Esophagus squamous epithelium (tissue), 5 donors: Measurements from ENCODE around the gene CYB5R4. TPM values are rescaled to one million over a fixed set of nuclear protein-coding genes. Genes with fewer than 3 reads are reported as not detected.
A peak's percentile ranks its signal among the peaks of the same experiment; 100 is the strongest.

Experiments used
- DNase-seq: peaks from one replicate; lab custom pipeline; 2025; lab: John Stamatoyannopoulos, UW
- H3K27ac ChIP-seq, 4 donors: fragments of 200-600 bp; sonication (generic); one replicate each; pipeline ENCODE4 v1.5.1; 2016 to 2019; ENCODE audit warnings: mild to moderate bottlenecking in 1 of 4
- H3K27me3 ChIP-seq, 4 donors: fragments of 200-600 bp; sonication (generic); 1 replicate in 3 of 4; 2 replicates in 1 of 4; pipeline versions ENCODE4 v1.5.1 to v1.6.0; 2017 to 2021; ENCODE audit warnings: antibody characterized with exemption in 1 of 4
- H3K36me3 ChIP-seq, 3 donors: fragments of 200-600 bp; sonication (generic); one replicate each; pipeline ENCODE4 v1.5.1; 2016 to 2019
- H3K4me1 ChIP-seq, 3 donors: fragments of 200-600 bp; sonication (generic); one replicate each; pipeline ENCODE4 v1.5.1; 2017 to 2019
- H3K4me3 ChIP-seq, 4 donors: fragments of 200-600 bp; sonication (generic); 1 replicate in 3 of 4; 2 replicates in 1 of 4; pipeline ENCODE4 v1.5.1; 2016 to 2019; ENCODE audit warnings: mild to moderate bottlenecking in 2 of 4, moderate library complexity in 1 of 4
- H3K9me3 ChIP-seq, 3 donors: fragments of 200-600 bp; sonication (generic); one replicate each; pipeline ENCODE4 v1.5.1; 2016 to 2019
- CTCF ChIP-seq, 6 experiments: fragments of 450-650 bp in 4 of 6; fragments of 200-600 bp in 2 of 6; sonication (generic) in 2 of 6; IDR thresholded peaks; one replicate each; pipeline ENCODE4 v1.5.1; 2016 to 2019; ENCODE audit warnings: antibody characterized with exemption in 6 of 6, mild to moderate bottlenecking in 4 of 6, moderate library complexity in 4 of 6
- POLR2A ChIP-seq, 4 donors: fragments of 450-650 bp; IDR thresholded peaks; one replicate each; pipeline ENCODE4 v1.6.1; 2017; ENCODE audit warnings: antibody characterized with exemption in 4 of 4, mild to moderate bottlenecking in 4 of 4, moderate library complexity in 3 of 4
- WGBS, 2 donors: methylation state at CpG; one replicate each; pipeline ENCODE4 v1.1.5; 2018; 5-methylcytosine and 5-hydroxymethylcytosine counted together
- intact Hi-C: fragments of 100-400 bp; cut with DNase I; formaldehyde crosslinking; loops from one replicate; pipeline ENCODE4 v1.15.0; 2022
- total RNA-seq, 4 donors: library from RNA; depleted of rRNA; stranded (reverse); fragments of >200 nt; gene quantifications; one replicate each; pipeline ENCODE4 v1.1.0, GENCODE V29; 2016
- donor health status: DM: yes; HTN: yes; CAD: no.

The CYB5R4 gene
- total RNA-seq, 4 donors from 2014 or later: 9.2 to 32.7 (median 14.2) TPM

DNA sequence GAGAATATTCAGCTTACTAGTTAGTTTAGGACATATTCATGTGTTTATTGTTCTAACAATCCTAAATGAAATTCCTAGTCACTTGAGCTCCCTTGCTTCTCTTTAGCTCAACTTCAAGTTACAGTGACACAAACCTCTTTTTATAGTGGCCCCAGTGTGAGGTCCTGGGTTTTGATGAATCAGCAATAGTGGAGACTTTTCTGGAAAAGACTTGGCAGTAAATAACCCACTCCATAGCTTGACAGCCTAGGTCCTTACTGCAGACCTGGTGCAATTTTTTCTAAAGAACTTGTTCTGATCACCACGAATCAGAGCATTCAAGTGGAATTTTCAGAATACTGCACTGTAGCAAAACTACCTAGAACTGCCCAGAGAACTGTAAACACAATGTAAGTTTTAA is 13.2 kb upstream of the CYB5R4 start:
- Histone ChIP-seq H3K27me3 (peaks cover 0 to 6% (median 0%) of the 10 kb centered on the region in 4 donors), H3K9me3 (no peaks in the 10 kb centered on the region), H3K4me1 (no peaks in the 10 kb centered on the region), H3K27ac (no peak overlapping the region), H3K4me3 (no peak overlapping the region), H3K36me3 (no peaks in the 10 kb centered on the region)
- intact Hi-C loops: no loop called here
- DNase-seq: no peak
- TF ChIP-seq POLR2A (IDR thresholded peaks at IDR 0.05) (no peak), CTCF (IDR thresholded peaks at IDR 0.05) (no peak)
- WGBS, 2 donors: 18 to 25% methylated on average over 1 of the region's 1 CpG

GRCh38 chr6:83847179-83847578 is 12.3 kb upstream of the CYB5R4 start:
- DNase-seq: no peak
- H3K9me3 ChIP-seq: no peaks in the 10 kb centered on the region
- no peak overlapping the region for H3K27ac ChIP-seq
- H3K36me3 ChIP-seq: no peaks in the 10 kb centered on the region
- intact Hi-C loops: no loop called here
- no peak overlapping the region for H3K4me3 ChIP-seq
- peaks cover 0 to 13% (median 0%) of the 10 kb centered on the region in 4 donors for H3K27me3 ChIP-seq
- no peak for TF ChIP-seq CTCF (IDR thresholded peaks at IDR 0.05)
- TF ChIP-seq POLR2A (IDR thresholded peaks at IDR 0.05): no peak
- no peaks in the 10 kb centered on the region for H3K4me1 ChIP-seq

DNA sequence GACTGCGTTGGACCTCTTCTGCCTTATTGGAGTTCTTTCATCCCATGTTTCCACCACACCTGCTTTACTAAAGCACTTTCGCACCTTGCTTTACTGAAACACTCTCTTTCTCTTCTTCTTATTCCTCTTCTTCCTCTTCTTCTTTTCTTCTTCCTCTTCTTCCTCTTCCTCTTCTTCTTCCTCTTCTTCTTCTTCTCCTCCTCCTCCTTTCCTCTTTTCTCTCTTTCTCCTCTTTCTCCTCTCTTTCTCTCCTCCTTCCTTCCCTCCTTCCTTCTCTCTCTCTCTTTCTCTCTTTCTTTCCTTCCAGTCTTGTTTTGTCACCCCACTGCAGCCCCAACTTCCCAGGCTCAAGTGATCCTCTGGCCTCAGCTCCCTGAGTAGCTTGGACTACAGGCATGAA is 10.4 kb upstream of the CYB5R4 start:
- Histone ChIP-seq H3K9me3 (no peaks in the 10 kb centered on the region), H3K36me3 (no peaks in the 10 kb centered on the region), H3K4me3 (no peak overlapping the region), H3K27me3 (peaks cover 0 to 33% (median 0%) of the 10 kb centered on the region in 4 donors), H3K27ac (no peak overlapping the region), H3K4me1 (peaks cover 9 to 18% (median 11%) of the 10 kb centered on the region in 3 donors)
- intact Hi-C loops: no loop called here
- WGBS, 2 donors: 80 to 82% methylated on average over 2 of the region's 2 CpGs
- TF ChIP-seq CTCF (IDR thresholded peaks at IDR 0.05) (no peak), POLR2A (IDR thresholded peaks at IDR 0.05) (no peak)
- DNase-seq: no peak

DNA sequence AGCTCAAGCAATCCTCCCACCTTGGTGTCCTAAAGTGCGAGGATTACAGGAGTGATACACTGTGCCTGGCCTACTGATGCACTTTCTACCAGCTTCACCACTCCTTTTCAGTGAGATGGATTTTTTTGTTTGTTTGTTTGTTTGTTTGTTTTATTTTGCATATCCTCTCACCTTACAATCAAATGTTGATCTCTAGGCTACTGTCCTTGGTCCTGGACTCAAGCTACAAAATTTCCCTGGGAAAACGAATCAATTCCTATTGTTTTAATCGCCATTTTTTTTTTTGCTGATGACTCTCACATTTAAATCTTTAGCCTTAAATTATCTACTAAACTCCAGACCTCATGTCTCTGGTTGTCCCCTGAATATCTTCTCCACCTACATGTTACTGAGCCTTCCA is 9.9 kb upstream of the CYB5R4 start:
- TF ChIP-seq CTCF (IDR thresholded peaks at IDR 0.05) (no peak), POLR2A (IDR thresholded peaks at IDR 0.05) (no peak)
- Histone ChIP-seq H3K4me3 (no peak overlapping the region), H3K9me3 (no peaks in the 10 kb centered on the region), H3K27ac (no peak overlapping the region), H3K4me1 (peaks cover 11 to 19% (median 11%) of the 10 kb centered on the region in 3 donors), H3K27me3 (peaks cover 0 to 38% (median 0%) of the 10 kb centered on the region in 4 donors), H3K36me3 (no peaks in the 10 kb centered on the region)
- 63 to 83% methylated on average over 3 of the region's 3 CpGs for WGBS, 2 donors
- intact Hi-C loops: no loop called here
- DNase-seq: no peak

DNA sequence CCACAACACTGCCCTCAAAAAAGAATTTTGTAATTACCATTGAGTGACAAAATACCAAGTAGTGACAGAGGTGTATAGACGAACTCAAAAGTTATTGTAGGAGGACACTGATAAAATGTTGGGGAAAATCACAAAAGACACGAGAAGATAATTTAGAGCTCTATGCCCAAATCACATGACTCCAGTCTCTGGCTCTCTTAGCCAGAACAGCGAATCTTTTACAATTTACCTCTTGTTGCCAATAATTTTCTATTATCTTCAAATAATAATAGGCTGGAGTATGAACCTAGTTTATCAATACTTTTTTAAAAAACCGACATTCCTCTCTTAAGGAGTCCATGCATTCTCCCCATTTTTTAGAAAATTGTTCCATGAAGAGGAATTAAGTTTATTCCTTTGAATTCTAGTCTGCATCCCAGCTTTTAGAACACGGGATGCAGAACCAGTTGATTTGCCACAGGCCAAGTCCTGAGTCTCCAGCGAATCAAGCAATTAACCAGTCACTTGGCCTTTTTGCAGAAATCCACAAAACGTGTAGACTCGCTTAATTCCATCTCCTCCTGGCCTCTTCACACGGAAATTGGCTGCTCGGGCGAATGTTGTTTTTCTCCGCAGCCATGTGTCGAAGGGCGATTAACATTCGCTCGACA is 6.8 kb upstream of the CYB5R4 start:
- 16% methylated on average over 10 to 16 of the region's 16 CpGs for WGBS, 2 donors
- peak overlapping the region; percentile 29 to 66 (median 50) for H3K4me3 ChIP-seq
- DNase-seq: no peak
- H3K36me3 ChIP-seq: no peaks in the 10 kb centered on the region
- no peaks in the 10 kb centered on the region for H3K9me3 ChIP-seq
- intact Hi-C loops: no loop called here
- TF ChIP-seq POLR2A (IDR thresholded peaks at IDR 0.05): no peak
- no peak for TF ChIP-seq CTCF (IDR thresholded peaks at IDR 0.05)
- peaks cover 11 to 19% (median 11%) of the 10 kb centered on the region in 3 donors for H3K4me1 ChIP-seq
- peaks cover 0 to 49% (median 0%) of the 10 kb centered on the region in 4 donors for H3K27me3 ChIP-seq
- H3K27ac ChIP-seq: peak overlapping the region in 1 of 4 donors; percentile 10
